Skin of body (tissue), 2 donors: ENCODE results near the gene LDB1. TPM values are rescaled to one million over a fixed set of nuclear protein-coding genes. Genes with fewer than 3 reads are reported as not detected.
A peak's percentile ranks its signal among the peaks of the same experiment; 100 is the strongest.

Experiments
- DNase-seq: peaks from one replicate; lab custom pipeline; 2025; lab: John Stamatoyannopoulos, UW
- total RNA-seq: library from RNA; depleted of rRNA; stranded (reverse); fragments of >200 nt; gene quantifications from one replicate; pipeline ENCODE4 v1.2.3, GENCODE V29; 2014

The LDB1 gene
- 39.3 TPM for total RNA-seq

- DNase-seq = peak; percentile 76
These were observed at the start of gene LDB1 for GRCh38 chr10:102120142-102120990. LDB1 (minus strand) TSS chr10:102120368; CDS start chr10:102120110, 258 bp downstream.

GRCh38 chr10:102167861-102168260 is 47.7 kb upstream of the LDB1 start:
- DNase-seq = peak; percentile 8

- no peak for DNase-seq
These were observed 43.3 kb upstream of the LDB1 start for GRCh38 chr10:102163342-102163989.

GRCh38 chr10:102159831-102160230 is 39.7 kb upstream of the LDB1 start:
- DNase-seq = no peak

GRCh38 chr10:102159051-102159597 is 39.0 kb upstream of the LDB1 start:
- DNase-seq = no peak

GRCh38 chr10:102157224-102157623 is 37.1 kb upstream of the LDB1 start:
- DNase-seq = no peak

GRCh38 chr10:102154466-102155116 is 34.4 kb upstream of the LDB1 start:
- DNase-seq = no peak

- DNase-seq = no peak
These were observed 33.0 kb upstream of the LDB1 start for GRCh38 chr10:102153093-102153620.

- DNase-seq = no peak
These were observed 32.4 kb upstream of the LDB1 start for GRCh38 chr10:102152545-102152890.

GRCh38 chr10:102151774-102152544 is 31.8 kb upstream of the LDB1 start, which contains the start of gene NOLC1:
NOLC1 (plus strand) TSS chr10:102152389; CDS start chr10:102152411, 22 bp downstream.
- DNase-seq = peak; percentile 99

GRCh38 chr10:102150970-102151773 is 31.0 kb upstream of the LDB1 start:
- no peak for DNase-seq

GRCh38 chr10:102148275-102148674 is 28.1 kb upstream of the LDB1 start:
- no peak for DNase-seq

- DNase-seq = no peak
These were observed 27.4 kb upstream of the LDB1 start for GRCh38 chr10:102147561-102147960.

- DNase-seq = no peak
These were observed 26.8 kb upstream of the LDB1 start for GRCh38 chr10:102146971-102147428.

GRCh38 chr10:102141583-102142107 is 21.5 kb upstream of the LDB1 start:
- no peak for DNase-seq

- DNase-seq = no peak
These were observed 20.9 kb upstream of the LDB1 start for GRCh38 chr10:102140913-102141540.

GRCh38 chr10:102140218-102140617 is 20.1 kb upstream of the LDB1 start:
- no peak for DNase-seq

GRCh38 chr10:102139281-102140110 is 19.3 kb upstream of the LDB1 start:
- DNase-seq = no peak
